Lung (tissue), 12 donors: Measurements from ENCODE around the gene NTRK3. TPM values are rescaled to one million over a fixed set of nuclear protein-coding genes. Genes with fewer than 3 reads are reported as not detected.

ENCODE experiments used
- ATAC-seq: fragments of 200-7000 bp; cut with Tn5 transposase; one replicate; pipeline ENCODE4 v1.9.1; 2020; ENCODE audit warnings: moderate number of reproducible peaks; ENCODE audit not compliant: insufficient read depth, low FRiP score
- DNase-seq, 3 donors: peaks; one replicate each; pipeline ENCODE4 v3.0.0-alpha.2; 2013 to 2017
- H3K27ac ChIP-seq, 2 donors: one replicate each; pipeline ENCODE4 v1.5.1; 2013; ENCODE audit warnings: mild to moderate bottlenecking in 2 of 2, moderate library complexity in 2 of 2, control low read depth in 1 of 2, inconsistent platforms in 1 of 2, low read depth in 1 of 2, low read length in 1 of 2
- H3K27me3 ChIP-seq, 3 donors: one replicate each; pipeline ENCODE4 v1.5.1; 2013; ENCODE audit warnings: low read length in 2 of 3; ENCODE audit not compliant: control insufficient read depth in 3 of 3, insufficient read depth in 3 of 3
- H3K36me3 ChIP-seq, 4 donors: one replicate each; pipeline ENCODE4 v1.5.1; 2013; ENCODE audit warnings: low read length in 4 of 4, mild to moderate bottlenecking in 1 of 4, moderate library complexity in 1 of 4; ENCODE audit not compliant: control insufficient read depth in 4 of 4, insufficient read depth in 4 of 4
- H3K4me1 ChIP-seq, 5 donors: one replicate each; pipeline ENCODE4 v1.5.1; 2013; ENCODE audit warnings: low read length in 5 of 5, mild to moderate bottlenecking in 2 of 5, moderate library complexity in 1 of 5; ENCODE audit not compliant: control insufficient read depth in 5 of 5, insufficient read depth in 5 of 5
- H3K4me3 ChIP-seq: one replicate; pipeline ENCODE4 v1.5.1; 2013; ENCODE audit warnings: mild to moderate bottlenecking, control low read depth, moderate library complexity
- H3K9ac ChIP-seq, 2 donors: one replicate each; pipeline ENCODE4 v1.5.1; 2013; ENCODE audit warnings: low read length in 2 of 2, control low read depth in 1 of 2; ENCODE audit not compliant: insufficient read depth in 1 of 2
- H3K9me3 ChIP-seq, 4 donors: one replicate each; pipeline ENCODE4 v1.5.1; 2013; ENCODE audit warnings: low read length in 3 of 4, mild to moderate bottlenecking in 1 of 4, moderate library complexity in 1 of 4; ENCODE audit not compliant: control insufficient read depth in 4 of 4, insufficient read depth in 3 of 4
- WGBS, 2 donors: extraction: QIAGEN DNeasy Blood & Tissue Kit; methylation state at CpG; one replicate each; pipeline ENCODE4 v1.1.7; 2013; 5-methylcytosine and 5-hydroxymethylcytosine counted together
- polyA plus RNA-seq, 2 donors: library from polyadenylated mRNA; stranded (reverse); fragments of 200-250 nt; gene quantifications; one replicate each; pipeline ENCODE4 v1.2.1, GENCODE V29; 2013
- total RNA-seq, 2 donors: library from RNA; depleted of rRNA in 1 of 2; stranded (reverse); fragments of >200 nt in 1 of 2; gene quantifications; one replicate each; pipeline ENCODE4 v1.2.1, GENCODE V29; 2014 to 2021
- TF ChIP-seq, protein P1 (sequence below): IDR thresholded peaks from 2 replicates; pipeline ENCODE4 v1.5.1; 2012; ENCODE audit warnings: mild to moderate bottlenecking; ENCODE audit errors: control extremely low read depth, extremely low read depth
- donor health status: control.
- donor health status: control.
- donor health status: Bipolar disorder and iron deficiency.
- donor health status: healthy.
- donor health status: DM: yes; HTN: yes; CAD: no.

Gene NTRK3
- total and polyA plus RNA-seq, 4 donors = 0.44 to 11.0 (median 4.2) TPM

DNA sequence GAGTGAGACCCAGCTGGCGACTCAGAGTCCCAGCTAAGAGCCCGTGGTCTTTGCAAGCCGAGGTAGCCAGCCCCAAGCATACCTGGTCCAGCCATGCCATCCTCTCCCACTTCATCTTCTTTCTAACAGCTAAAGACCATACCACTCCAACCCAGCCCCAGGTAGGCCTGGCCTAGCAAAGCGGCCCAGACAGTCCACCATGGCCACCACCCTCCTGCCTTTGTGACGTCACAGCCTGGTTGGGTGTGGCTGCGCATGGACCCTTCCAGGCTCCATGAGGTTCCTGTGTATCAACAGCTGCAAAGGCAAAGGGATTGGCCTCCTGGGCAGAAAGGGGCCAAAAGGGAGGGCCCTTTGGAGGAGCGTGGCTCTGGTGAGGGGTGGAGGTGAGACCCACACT lies 4.1 kb downstream of the NTRK3 start:
- H3K27ac ChIP-seq = no peak overlapping the region
- ATAC-seq (no peak), DNase-seq (no peak)
- no peak overlapping the region for H3K9ac ChIP-seq
- no peaks in the 10 kb centered on the region for H3K36me3 ChIP-seq
- peaks cover 0 to 20% (median 0%) of the 10 kb centered on the region in 5 donors for H3K4me1 ChIP-seq
- 78 to 87% methylated on average over 7 of the region's 7 CpGs for WGBS, 2 donors
- TF ChIP-seq, protein P1, sequence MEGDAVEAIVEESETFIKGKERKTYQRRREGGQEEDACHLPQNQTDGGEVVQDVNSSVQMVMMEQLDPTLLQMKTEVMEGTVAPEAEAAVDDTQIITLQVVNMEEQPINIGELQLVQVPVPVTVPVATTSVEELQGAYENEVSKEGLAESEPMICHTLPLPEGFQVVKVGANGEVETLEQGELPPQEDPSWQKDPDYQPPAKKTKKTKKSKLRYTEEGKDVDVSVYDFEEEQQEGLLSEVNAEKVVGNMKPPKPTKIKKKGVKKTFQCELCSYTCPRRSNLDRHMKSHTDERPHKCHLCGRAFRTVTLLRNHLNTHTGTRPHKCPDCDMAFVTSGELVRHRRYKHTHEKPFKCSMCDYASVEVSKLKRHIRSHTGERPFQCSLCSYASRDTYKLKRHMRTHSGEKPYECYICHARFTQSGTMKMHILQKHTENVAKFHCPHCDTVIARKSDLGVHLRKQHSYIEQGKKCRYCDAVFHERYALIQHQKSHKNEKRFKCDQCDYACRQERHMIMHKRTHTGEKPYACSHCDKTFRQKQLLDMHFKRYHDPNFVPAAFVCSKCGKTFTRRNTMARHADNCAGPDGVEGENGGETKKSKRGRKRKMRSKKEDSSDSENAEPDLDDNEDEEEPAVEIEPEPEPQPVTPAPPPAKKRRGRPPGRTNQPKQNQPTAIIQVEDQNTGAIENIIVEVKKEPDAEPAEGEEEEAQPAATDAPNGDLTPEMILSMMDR = no peak
- no peak overlapping the region for H3K4me3 ChIP-seq
- peaks cover 10 to 37% (median 25%) of the 10 kb centered on the region in 3 donors for H3K27me3 ChIP-seq
- no peaks in the 10 kb centered on the region for H3K9me3 ChIP-seq

DNA sequence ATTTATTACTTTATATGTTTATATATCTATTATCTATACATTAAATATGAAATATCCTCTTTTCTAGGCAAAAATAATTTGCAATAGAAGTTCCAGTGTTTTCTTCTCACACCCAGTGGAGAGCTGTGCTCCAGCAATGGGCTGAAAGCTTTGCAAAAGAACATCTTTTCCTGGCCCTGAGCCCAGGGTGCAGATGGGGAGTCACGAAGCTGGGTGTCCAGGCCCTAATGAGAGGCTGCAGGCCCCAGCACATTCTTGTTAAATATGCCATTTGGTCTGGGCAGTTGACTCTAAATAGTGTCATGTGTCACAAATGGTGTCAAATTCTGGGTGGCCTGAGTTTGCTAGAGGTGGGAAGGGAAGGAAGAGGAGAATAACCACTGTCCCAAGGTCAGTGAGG lies 5.7 kb downstream of the NTRK3 start:
- 33 to 52% methylated on average over 1 of the region's 1 CpG for WGBS, 2 donors
- Histone ChIP-seq H3K9me3 (no peaks in the 10 kb centered on the region), H3K27ac (no peak overlapping the region), H3K4me3 (no peak overlapping the region), H3K27me3 (peaks cover 9 to 36% (median 24%) of the 10 kb centered on the region in 3 donors), H3K36me3 (no peaks in the 10 kb centered on the region), H3K9ac (no peak overlapping the region), H3K4me1 (peaks cover 0 to 24% (median 0%) of the 10 kb centered on the region in 5 donors)
- DNase-seq (peak in 1 of 3 donors; percentile 15), ATAC-seq (no peak)
- TF ChIP-seq, protein P1 = no peak

- Histone ChIP-seq H3K27ac (no peak overlapping the region), H3K9me3 (no peaks in the 10 kb centered on the region), H3K4me3 (no peak overlapping the region), H3K4me1 (peaks cover 0 to 12% (median 0%) of the 10 kb centered on the region in 5 donors), H3K9ac (no peak overlapping the region), H3K27me3 (peaks cover 6 to 29% (median 10%) of the 10 kb centered on the region in 3 donors), H3K36me3 (no peaks in the 10 kb centered on the region)
- TF ChIP-seq, protein P1 = no peak
- ATAC-seq = no peak
- DNase-seq = no peak
- WGBS, 2 donors = 78 to 93% methylated on average over 6 of the region's 6 CpGs
Measured at GRCh38 chr15:88249220-88249619, 7.3 kb downstream of the NTRK3 start.

- WGBS, 2 donors = 56 to 72% methylated on average over 4 of the region's 4 CpGs
- Histone ChIP-seq H3K9ac (no peak overlapping the region), H3K36me3 (no peaks in the 10 kb centered on the region), H3K9me3 (no peaks in the 10 kb centered on the region), H3K27ac (no peak overlapping the region), H3K4me3 (no peak overlapping the region), H3K4me1 (peaks cover 0 to 12% (median 0%) of the 10 kb centered on the region in 5 donors), H3K27me3 (peaks cover 0 to 23% (median 3%) of the 10 kb centered on the region in 3 donors)
- DNase-seq (no peak), ATAC-seq (no peak)
- TF ChIP-seq, protein P1 = no peak
Measured at GRCh38 chr15:88247914-88248313, 8.6 kb downstream of the NTRK3 start.
